GM19397 (cell line): ENCODE data around the gene DLX2.
"Not testable (repeated sequence)": the region's sequence is repeated elsewhere in the genome, so short reads cannot be mapped to it uniquely, and the experiment has no call there.

ENCODE experiments used
- ATAC-seq: cut with Tn5 transposase; IDR thresholded peaks from one replicate; pipeline ENCODE4 v1.9.1; 2021; ENCODE audit warnings: mild to moderate bottlenecking, moderate library complexity; ENCODE audit not compliant: unreplicated experiment

The DLX2 gene

DNA sequence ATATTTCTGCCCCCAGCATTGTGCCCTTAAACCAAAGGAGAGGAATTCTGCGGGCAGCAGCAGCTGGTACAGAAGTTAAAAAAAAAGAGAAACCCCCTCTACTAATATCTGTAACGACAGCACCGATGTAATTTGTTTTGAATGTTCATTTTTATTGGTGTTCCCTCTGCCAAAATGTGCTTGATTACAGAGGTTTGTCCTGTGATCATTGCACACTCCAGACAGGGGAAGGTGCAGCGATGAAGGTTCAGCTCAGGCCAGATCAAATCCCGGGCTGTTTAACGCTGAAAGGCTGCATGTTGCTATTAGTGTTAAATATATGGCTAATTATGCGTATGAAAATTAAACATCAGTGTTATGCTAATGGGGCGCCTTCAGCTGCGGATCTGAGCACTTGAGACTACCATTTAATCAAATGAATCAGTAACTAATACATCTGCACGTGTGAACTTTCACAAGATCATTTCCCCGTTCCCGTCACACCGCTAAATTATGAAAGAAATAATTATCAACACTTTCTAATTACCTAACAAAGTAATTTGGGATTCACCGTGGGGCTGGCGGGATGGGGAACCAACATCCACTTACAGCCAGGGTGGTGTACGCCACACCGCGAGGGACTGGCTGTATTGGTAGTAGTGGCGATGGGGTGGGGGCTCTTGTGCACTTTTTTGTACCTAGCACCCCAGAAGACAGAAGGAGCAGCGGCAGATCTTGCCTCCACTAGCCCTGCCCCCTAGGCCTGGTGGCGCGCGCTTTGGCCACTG, 18.9 kb downstream of the DLX2 start:
- no peak for ATAC-seq

DNA sequence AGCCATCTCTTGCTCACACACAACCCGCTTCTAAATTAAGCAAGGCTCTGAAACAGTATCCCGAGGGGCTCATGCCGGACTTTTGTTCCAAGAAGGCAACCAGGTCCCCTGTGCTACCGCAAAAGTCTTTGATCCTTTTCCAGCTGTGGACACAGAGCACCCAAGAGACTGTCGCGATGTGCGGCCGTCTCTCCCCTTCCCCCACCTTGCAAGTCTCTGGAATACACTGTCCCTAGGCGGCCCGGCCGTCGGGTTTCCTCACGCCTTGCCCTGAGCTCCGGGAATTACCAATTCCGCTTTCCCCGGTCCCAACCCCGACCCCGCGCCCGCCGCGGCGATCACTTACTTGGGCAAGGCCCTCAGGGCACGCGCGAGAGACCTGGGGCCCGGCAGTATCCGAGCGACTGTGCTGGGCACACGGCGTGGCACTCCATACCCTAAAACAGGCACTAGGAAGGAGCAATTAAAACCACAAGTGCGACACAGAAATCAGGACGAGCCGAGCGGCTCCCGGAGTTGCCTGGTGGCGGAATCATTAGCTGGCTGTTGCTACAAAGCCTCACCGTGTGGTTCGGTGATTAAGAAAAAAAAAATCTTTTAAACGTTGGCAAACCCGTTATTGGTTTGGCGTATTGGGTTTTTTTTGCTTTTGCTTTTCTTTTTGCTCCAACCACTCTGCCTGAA, 19.6 kb downstream of the DLX2 start:
- no peak for ATAC-seq

DNA sequence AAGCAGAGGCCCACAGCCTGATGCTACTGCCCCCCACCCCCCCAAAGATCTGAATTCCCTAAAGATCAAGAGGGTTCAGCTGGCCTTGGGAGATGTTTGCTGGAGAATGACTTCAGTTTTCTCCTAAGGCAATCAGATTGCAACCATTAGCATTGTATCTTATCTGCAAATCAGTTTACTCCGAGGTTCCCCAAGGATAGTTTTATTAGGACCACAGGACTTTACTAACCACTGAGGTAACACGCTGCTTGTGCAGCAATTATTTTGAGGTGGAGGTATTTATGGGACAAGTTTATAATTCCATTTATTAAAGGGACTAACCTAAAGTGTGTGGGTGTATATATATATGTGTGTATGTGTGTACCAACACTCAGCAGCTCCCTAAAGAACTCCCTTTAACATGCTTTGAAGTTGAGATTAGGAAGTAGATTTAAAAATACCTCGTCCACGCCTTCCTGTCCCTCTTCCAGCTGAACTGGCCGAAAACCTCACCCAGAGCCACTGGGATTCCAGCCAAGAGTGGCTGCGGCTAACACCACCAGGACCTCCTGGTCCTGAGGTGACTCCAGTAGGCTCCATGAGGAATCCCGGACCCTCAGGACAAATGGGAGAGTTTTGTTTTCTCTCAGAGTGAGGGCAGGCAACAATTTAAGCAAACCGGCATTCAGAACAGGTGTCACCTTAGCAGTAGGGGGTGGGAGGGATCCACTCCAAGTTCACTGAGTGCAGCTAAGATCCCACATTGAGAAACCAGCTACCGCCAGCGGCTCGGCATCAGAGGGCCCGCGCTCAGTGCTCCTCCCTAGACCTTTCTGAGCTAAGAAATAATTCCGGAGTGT, 20.4 kb downstream of the DLX2 start:
- no peak for ATAC-seq

DNA sequence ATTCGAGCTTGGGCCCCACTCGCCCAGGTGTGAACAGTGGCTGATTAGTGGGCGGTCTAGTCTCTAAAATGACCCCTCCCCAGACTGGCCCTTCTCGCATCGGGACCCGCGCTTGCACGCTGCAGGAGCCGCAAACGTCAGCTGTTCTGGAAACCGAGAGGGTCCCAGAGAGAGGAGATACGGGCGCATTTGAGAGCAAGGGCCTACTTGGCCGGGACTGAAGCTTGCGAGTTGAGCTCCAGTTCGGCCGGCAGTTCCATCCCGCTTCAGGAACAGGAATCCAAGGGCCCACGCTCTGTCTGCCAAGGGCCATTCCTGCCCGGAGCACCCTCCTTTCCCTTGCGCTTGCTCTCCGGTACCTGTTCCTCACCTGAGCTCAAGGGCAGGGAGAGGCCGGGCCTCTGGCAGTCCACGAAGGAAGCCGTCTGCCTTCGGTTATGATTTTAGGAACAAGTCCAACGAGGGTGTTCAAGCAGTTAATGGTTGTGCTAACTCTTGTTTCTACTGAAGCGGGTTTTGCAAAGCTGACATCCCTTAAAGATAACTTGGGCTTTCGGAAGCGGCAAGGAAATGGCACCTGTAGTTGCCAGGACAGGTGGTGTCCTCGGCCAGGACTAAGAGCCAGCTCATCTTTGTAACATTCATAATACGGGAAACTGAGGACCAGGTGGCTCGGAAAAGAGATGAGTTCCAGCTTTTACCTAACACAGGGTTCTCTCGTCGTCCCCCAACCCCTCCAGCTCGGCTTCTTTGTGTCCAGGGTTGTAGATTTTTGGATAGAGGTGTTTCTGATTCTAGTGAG, 21.3 kb downstream of the DLX2 start:
- ATAC-seq, result no peak

DNA sequence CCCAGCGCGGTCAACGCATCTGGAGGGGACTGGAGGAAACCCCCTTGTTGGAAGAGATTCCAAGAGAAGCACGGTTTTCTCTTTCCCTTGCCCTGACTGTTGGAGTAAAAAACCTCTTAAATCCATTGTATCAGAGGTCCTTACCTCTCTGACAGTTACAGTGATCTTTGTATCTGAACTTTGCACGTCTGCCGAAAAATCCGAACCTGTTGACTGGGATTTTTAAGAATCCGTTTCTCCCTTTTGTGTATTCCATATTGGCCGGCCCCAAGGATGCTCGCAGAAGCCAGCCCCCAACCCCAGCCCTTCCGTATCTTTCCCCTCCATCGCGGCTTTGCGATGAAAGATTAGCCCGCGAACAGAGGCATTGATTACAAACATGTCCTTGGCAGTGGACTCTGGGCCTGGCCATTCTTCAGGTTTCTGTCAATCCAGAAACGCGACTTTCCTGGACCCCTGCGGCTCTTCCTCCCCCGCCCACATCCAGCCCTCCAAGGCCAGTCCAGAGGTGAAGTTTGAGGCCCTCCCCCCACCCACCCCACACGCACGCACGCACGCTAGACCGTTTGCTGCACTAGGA, 22.0 kb downstream of the DLX2 start:
- ATAC-seq, result no peak

DNA sequence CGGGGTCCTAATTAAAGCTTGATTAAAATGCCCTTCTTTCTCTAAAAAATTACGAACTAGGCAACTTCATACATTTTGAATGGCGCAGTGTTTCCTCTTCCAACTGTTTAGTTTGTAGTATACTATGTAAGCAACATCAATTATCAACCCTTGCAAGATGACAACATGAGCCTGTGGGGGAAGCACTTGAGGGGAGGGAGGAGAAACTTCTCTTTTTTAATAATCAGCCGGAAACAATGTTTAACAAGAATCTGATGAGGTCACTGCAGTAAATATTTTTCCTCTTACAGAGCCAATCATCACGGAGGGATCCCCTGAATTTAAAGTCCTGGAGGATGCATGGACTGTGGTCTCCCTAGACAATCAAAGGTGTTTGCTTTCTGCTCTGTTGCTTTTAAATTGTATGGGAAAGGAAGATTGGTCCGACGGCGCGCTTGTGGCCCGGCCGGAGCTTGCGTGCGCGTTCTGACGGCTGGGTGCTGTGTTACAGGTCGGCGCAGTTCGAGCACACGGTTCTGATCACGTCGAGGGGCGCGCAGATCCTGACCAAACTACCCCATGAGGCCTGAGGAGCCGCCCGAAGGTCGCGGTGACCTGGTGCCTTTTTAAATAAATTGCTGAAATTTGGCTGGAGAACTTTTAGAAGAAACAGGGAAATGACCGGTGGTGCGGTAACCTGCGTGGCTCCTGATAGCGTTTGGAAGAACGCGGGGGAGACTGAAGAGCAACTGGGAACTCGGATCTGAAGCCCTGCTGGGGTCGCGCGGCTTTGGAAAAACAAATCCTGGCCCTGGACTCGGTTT, 22.7 kb downstream of the DLX2 start:
- ATAC-seq, result no peak

DNA sequence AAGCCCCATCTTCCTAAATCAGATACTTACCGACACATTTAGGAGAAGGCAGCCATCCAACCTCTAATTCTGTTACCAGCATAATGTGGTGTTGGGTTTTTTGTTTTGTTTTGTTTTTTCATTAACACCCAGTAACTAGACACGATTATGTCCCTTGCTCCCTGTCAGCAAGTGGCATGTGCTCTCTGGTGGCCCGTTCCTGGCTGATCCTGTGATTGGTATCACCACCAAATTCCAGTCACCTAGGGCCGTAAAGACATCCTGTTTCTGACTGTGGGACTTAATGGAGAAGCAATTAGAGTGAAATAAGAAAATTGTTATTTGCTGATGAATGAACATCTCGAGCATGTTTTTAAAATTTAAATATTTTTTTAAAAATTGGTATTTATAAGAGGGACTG, 23.3 kb downstream of the DLX2 start:
- ATAC-seq, result no peak

DNA sequence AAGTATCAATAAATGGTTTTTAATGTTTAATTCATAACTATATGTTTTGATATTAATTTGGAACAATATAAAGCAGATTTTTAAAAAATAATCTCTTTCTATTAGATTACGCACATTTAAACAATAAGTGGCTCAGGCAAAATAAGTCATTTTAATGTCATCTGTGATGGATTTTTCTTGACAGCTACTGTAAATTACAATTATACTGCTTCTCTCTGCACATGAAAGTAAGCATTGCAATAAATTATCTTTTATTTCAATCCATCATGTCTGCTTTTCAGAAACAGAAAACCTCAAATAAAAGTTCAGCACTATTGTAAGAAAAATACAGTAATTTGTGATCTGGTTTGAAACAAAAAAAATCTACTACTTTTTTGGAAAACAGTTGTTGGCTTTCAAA, 28.4 kb downstream of the DLX2 start:
- no peak for ATAC-seq

DNA sequence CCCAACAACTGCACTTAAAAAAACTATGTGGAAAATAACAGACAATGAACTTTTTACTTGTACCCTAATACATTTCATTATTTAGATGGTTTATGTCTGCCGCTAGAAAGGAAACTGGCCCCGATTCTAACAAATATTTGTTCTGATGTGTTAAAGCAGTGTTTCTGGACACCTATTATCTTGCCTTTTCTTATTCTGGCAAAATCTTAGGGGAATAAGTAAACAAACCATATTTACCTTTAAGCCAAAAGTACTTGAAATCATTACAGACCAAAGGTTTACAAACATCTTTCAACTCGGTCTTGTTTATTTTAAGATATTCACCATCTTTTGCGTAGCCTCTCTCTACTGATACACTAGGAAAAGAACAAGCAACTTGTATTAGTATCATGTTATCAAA, 29.2 kb downstream of the DLX2 start:
- no peak for ATAC-seq

DNA sequence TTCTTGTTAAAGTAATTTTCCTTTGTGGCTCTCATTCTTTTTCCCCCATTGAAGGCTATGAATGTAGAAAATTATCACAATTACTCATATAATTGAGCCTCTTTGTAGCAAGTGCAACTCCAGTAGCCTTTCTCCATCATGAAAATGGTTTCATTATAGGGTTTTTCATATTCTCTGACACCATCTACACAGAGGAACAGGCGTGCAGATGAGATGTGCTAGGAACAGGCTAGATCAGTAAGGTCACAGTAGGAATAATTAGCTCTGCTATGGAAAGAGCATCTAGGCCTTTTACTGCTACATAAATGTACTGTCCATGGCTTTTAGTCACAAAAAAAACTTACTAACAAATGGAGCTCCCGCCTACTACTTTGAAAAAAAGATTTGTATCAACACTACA, 30.0 kb downstream of the DLX2 start:
- ATAC-seq, result no peak

DNA sequence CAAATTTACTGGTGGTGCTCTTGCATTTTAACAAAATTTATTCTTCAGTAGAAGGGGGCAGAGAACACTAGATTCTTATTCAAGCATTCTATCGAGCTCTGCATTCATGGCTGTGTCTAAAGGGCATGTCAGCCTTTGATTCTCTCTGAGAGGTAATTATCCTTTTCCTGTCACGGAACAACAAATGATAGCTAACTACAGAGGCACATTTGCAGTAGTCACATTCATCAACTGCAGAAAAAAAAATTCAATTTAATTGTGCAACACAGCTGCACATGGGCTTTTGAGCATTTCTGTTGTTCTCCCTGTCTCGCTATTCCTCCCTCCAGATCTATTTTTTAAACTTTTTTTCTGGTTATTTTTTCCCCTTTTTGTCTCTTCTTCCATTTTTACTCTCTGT, 30.4 kb downstream of the DLX2 start:
- no peak for ATAC-seq

DNA sequence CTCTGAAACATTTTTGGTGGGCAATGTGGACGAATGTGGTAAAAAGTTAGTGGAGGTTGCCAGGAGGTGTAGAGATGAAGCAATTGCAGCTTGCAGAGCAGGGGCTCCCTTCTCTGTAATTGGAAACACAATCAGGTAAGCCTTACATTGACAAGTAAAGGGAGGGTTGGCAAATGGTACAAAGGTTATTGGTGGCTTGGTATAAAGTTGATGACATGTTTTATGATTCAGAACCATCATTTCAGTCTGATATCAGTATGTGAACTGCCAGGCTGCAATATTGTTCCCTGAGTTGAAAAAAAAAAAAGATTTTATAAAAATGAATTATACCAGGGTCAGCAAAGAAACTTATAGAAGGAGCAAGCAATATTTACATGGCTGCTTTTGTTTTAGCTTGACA, 31.8 kb downstream of the DLX2 start:
- ATAC-seq, result no peak

DNA sequence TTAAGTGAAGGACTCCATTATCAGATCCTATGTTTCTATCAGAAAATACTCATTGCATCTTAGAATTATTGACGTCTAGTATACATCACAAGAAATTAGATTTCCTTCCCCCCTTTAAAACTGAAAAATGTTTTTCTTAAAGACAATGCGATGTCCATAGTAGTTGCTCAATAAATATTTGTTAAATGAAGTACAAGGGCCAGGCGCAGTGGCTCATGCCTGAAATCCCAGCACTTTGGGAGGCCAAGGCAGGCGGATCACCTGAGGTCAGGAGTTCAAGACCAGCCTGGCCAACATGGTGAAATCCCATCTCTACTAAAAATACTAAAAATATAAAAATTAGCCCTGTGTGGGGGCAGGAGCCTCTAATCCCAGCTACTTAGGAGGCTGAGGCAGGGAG, 34.8 kb downstream of the DLX2 start:
- ATAC-seq, result not testable (repeated sequence)

DNA sequence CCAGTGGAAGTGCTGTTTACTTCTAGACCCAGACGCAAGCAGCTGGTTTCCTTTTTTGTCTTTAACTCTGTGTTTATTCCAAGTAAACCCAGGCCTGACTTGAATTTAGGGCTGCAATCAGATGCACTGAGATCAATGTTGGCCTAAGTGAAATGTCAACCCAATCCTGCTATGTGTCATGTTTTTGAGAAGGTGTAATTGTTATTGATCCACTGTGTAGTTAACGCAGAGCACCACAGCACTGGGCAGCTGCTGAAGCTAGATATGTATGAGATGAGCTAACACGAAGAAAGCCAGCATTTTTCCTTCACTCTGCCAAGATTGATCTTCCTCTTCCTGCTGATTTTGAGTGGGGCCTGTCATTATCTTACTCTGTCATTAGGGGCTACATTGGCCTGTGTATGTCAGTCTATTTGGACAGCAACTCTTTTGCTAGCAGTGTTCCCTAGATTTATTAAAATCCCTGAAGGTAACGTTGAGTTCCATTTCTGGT, 36.3 kb downstream of the DLX2 start:
- ATAC-seq, result no peak

DNA sequence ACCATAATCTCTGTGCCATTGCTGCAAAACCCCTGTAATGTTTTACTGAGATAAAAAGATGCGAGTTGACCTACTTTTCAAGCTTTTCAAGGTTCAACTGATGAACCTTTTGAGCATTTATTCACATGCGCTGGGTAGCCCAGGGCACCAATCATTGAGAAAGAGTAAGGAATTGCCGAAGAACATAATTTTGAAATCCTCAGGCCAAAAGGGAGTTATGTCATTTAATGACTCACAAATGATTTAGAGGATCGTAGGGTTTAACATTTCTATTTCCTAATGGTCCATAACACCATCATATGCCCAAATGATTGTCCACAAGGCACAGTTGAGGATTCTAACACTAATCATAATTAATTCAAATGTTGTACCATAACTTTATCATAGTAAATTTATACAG, 37.6 kb downstream of the DLX2 start:
- no peak for ATAC-seq

DNA sequence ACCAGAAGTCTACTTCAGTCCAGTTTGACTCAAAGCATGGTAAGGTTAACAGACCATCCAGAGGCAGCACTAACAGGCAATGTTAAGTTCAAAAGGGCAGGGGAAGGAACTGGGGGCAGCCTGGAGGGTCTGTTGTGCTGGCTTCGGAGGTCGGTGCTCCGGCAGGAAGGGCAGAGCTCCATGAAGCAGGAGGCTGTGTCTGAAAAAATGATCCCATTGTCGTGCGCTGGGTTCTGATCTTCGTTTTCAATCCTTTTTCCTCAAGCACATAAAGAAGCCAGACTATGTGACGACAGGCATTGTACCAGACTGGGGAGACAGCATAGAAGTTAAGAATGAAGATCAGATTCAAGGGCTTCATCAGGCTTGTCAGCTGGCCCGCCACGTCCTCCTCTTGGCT, 39.3 kb downstream of the DLX2 start:
- ATAC-seq, result no peak

DNA sequence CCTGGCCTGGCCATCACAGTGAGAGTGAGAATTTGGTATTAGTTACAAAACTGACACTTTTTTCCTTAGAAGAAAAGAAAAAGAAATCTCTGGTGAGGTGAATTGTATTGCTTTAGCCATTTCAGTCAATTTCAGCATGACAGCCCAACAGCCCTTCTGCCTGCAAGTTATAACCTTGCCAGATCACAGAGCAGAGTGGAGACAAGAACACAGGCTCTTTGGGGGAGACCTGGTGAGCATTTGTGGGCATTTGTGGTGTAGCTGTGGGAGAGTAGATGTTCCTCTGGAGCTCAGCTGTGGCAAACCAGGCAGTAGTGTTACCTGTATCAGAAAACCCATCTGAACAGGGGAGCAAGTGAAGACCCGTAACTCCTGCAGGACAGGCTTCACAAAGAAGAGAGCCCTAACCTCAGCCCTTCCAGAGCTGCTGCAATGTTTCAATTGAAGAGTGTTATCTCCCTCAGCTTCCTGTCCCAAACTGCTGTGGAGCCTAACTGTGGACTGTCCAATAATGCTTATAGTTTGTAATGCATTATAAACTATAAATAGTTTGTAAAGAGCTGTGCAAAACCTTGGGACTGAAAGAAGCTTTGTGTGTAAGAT, 40.2 kb downstream of the DLX2 start:
- no peak for ATAC-seq

DNA sequence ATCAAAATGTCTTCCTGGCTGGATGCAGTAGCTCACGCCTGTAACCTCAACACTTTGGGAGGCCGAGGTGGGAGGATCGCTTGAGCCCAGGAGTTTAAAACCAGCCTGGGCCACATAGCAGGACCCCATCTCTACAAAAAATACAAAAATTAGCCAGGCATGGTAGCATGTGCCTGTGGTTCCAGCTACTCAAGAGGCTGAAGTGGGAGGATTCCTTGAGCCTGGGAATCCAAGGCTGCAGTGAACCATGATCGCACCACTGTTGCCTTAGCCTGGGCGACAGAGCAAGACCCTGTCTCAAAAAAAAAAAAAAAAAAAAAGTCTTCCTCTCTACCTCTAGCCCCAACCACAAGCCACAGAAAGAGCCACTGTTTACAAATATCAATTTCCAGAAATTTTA, 42.6 kb downstream of the DLX2 start:
- not testable (repeated sequence) for ATAC-seq

DNA sequence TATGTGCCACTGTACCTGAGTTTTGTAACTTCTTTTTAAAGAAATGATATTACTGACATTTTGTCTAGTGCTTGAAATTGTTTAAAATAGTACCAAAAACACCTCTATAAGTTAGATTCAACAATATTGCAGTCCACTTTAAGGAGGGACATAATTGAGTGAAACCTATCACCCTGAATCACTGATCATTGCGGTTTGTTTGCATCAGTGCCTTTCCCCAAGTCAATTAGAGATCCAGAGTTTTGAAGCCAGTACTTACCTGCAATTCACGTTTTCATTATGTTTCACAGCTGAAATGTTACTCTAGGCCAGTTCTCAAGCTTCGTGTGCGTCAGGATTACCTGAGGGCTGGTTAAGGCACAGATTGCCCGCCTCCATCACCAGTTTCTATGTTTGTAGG, 44.0 kb downstream of the DLX2 start:
- ATAC-seq, result no peak
